HepG2 (cell line): ENCODE measurements around the gene SERTAD2. TPM values are rescaled to one million over a fixed set of nuclear protein-coding genes. Genes with fewer than 3 reads are reported as not detected.

Source experiments
- ATAC-seq: fragments of 200-7000 bp; cut with Tn5 transposase; 3 replicates; pipeline ENCODE4 v1.9.1; 2020; ENCODE audit warnings: mild to moderate bottlenecking, moderate library complexity
- BruUV-seq: library from RNA; stranded (reverse); fragments of 400-500 nt; replicated peaks from 2 replicates; lab custom pipeline; 2021; lab: Mats Ljungman, UMichigan
- CTCF ChIA-PET: fragments of 300-600 bp; formaldehyde crosslinking; extraction: SDS; loops from one replicate; lab custom pipeline; 2021; ENCODE audit warnings: low total read pairs, inconsistent platforms, low intra/inter-chr PET ratio; lab: Yijun Ruan, JAX
- POLR2A ChIA-PET: fragments of 350-600 bp; sonication (Branson Sonifier 250); formaldehyde crosslinking; loops from one replicate; lab custom pipeline; 2020; ENCODE audit warnings: antibody characterized with exemption, inconsistent platforms; lab: Yijun Ruan, JAX
- DNase-seq: peaks from one replicate; pipeline ENCODE4 v3.0.0-alpha.2; 2015; ENCODE audit warnings: low spot score
- FAIRE-seq: peaks from 3 replicates; lab custom pipeline; 2011; peaks lifted over from hg19 to GRCh38; lab: Jason Lieb, UNC
- H2AFZ ChIP-seq: one replicate; pipeline ENCODE4 v1.6.1; 2011; ENCODE audit warnings: low read length, inconsistent platforms
- H3K27ac ChIP-seq: fragments of 300-600 bp; 3 replicates; pipeline ENCODE4 v1.8.0; 2011; ENCODE audit warnings: mixed run types, mild to moderate bottlenecking, mixed read lengths, low read length, inconsistent platforms; ENCODE audit not compliant: insufficient read depth; ENCODE audit errors: extremely low read length
- H3K27me3 ChIP-seq, 2 experiments: fragments of 200-600 bp in 1 of 2; 2 replicates in 1 of 2; 3 replicates in 1 of 2; pipeline versions ENCODE4 v1.6.0 to v1.8.0; 2011; ENCODE audit warnings: low read length in 2 of 2, mild to moderate bottlenecking in 2 of 2, moderate library complexity in 2 of 2, inconsistent platforms in 1 of 2; ENCODE audit not compliant: insufficient read depth in 2 of 2, control insufficient read depth in 1 of 2
- H3K36me3 ChIP-seq, 2 experiments: fragments of 200-600 bp in 1 of 2; replicated peaks in 1 of 2; 2 replicates in 1 of 2; 3 replicates in 1 of 2; pipeline versions ENCODE4 v1.5.1 to v1.8.0; 2011; ENCODE audit warnings: low read length in 2 of 2, inconsistent platforms in 1 of 2; ENCODE audit not compliant: insufficient read depth in 2 of 2, control insufficient read depth in 1 of 2
- H3K4me1 ChIP-seq: 2 replicates; pipeline ENCODE4 v1.5.1; 2012; ENCODE audit warnings: low read length, inconsistent platforms; ENCODE audit not compliant: insufficient read depth
- H3K4me2 ChIP-seq: 2 replicates; pipeline ENCODE4 v1.6.0; 2011; ENCODE audit warnings: low read depth, low read length, inconsistent platforms
- H3K4me3 ChIP-seq, 3 experiments: fragments of 200-600 bp in 1 of 3; sonication (generic), shearing (Covaris generic) in 1 of 3; replicated peaks in 1 of 3; 2 replicates each; pipeline ENCODE4 v1.5.1; 2011 to 2016; ENCODE audit warnings: low read length in 3 of 3, inconsistent platforms in 2 of 3, low read depth in 2 of 3, mild to moderate bottlenecking in 2 of 3, control low read depth in 1 of 3, mixed read lengths in 1 of 3; ENCODE audit not compliant: insufficient read depth in 1 of 3
- H3K79me2 ChIP-seq: one replicate; pipeline ENCODE4 v1.6.1; 2011; ENCODE audit warnings: low read length, inconsistent platforms; ENCODE audit not compliant: insufficient read depth
- H3K9ac ChIP-seq: 2 replicates; pipeline ENCODE4 v1.6.0; 2011; ENCODE audit warnings: mild to moderate bottlenecking, low read depth, low read length, inconsistent platforms; ENCODE audit not compliant: insufficient read depth
- H3K9me3 ChIP-seq: 2 replicates; pipeline ENCODE4 v1.5.1; 2012; ENCODE audit warnings: mild to moderate bottlenecking, low read length
- H4K20me1 ChIP-seq: 2 replicates; pipeline ENCODE4 v1.6.0; 2011; ENCODE audit warnings: inconsistent platforms, mild to moderate bottlenecking, low read length, moderate library complexity; ENCODE audit not compliant: insufficient read depth
- ELF1 ChIP-seq: sonication (generic); formaldehyde crosslinking; IDR thresholded peaks from 2 replicates; pipeline ENCODE4 v1.4.0; 2020; ENCODE audit warnings: missing genetic modification reagents
- MAFK ChIP-seq, 2 experiments: IDR thresholded peaks in 1 of 2; conservative IDR thresholded peaks in 1 of 2; 2 replicates each; pipeline ENCODE4 v1.6.1; 2011; ENCODE audit warnings: improper control_type of control experiment in 2 of 2, low read length in 2 of 2
- MIXL1 ChIP-seq: IDR thresholded peaks from 2 replicates; pipeline ENCODE4 v1.6.1; 2016
- RARA ChIP-seq: IDR thresholded peaks from 2 replicates; pipeline ENCODE4 v1.6.1; 2016; ENCODE audit warnings: missing genetic modification reagents, missing compliant biosample characterization
- SAP130 ChIP-seq: IDR thresholded peaks from 2 replicates; pipeline ENCODE4 v1.6.1; 2016; ENCODE audit warnings: low read depth
- SMARCE1 ChIP-seq: fragments of 450-650 bp; IDR thresholded peaks from 2 replicates; pipeline ENCODE4 v1.6.1; 2017; ENCODE audit warnings: borderline replicate concordance
- ZNF414 ChIP-seq: sonication (generic); formaldehyde crosslinking; IDR thresholded peaks from 2 replicates; pipeline ENCODE4 v1.5.0; 2020; ENCODE audit warnings: missing genetic modification reagents
- ZNF790 ChIP-seq: sonication (generic); formaldehyde crosslinking; IDR thresholded peaks from 2 replicates; pipeline ENCODE4 v1.8.0; 2022; ENCODE audit warnings: missing genetic modification reagents, mild to moderate bottlenecking, borderline replicate concordance
- ZSCAN12 ChIP-seq: sonication (generic); formaldehyde crosslinking; IDR thresholded peaks from 2 replicates; pipeline ENCODE4 v1.9.0; 2021; ENCODE audit warnings: mild to moderate bottlenecking, missing genetic modification reagents
- WGBS: methylation state at CpG from one replicate; pipeline ENCODE4 v1.1.6; 2017; ENCODE audit warnings: low lambda C conversion rate; 5-methylcytosine and 5-hydroxymethylcytosine counted together
- in situ Hi-C: cut with HindIII; loops from 2 replicates; pipeline ENCODE4 v1.10.0; 2017; ENCODE audit warnings: low pct_unique_long_range_greater_than_20kb; ENCODE audit not compliant: extremely low pct_ligation_motif_present
- intact Hi-C: fragments of 100-400 bp; cut with micrococcal nuclease; formaldehyde crosslinking; loops from one replicate; pipeline ENCODE4 v1.10.0; 2022; ENCODE audit not compliant: unreplicated experiment
- polyA plus RNA-seq, 8 experiments: library from polyadenylated mRNA; depleted of rRNA in 3 of 8; stranded (reverse) in 7 of 8; unstranded in 1 of 8; fragments of >200 nt; fragmentation: Illumina TruSeq in 4 of 8; extraction: Trizol in 4 of 8; gene quantifications; 2 replicates each; pipeline versions ENCODE4 v1.2.1 to v1.2.3, GENCODE V29; 2011 to 2016; ENCODE audit warnings: low read depth in 4 of 8, missing spikeins in 1 of 8, mixed read lengths in 1 of 8; ENCODE audit not compliant: insufficient read depth in 1 of 8
- total RNA-seq, 5 experiments: library from RNA; depleted of rRNA; stranded (reverse); fragments of >200 nt; fragmentation: Illumina TruSeq; extraction: Trizol; gene quantifications; 2 replicates each; pipeline ENCODE4 v1.2.3, GENCODE V29; 2016; ENCODE audit warnings: low read depth in 1 of 5
- TF ChIP-seq, protein P1 (sequence below): sonication (generic); formaldehyde crosslinking; conservative IDR thresholded peaks from 2 replicates; pipeline ENCODE4 v1.4.0; 2020; ENCODE audit warnings: mild to moderate bottlenecking, missing genetic modification reagents, moderate library complexity
- TF ChIP-seq, protein P2 (sequence below): sonication (generic); formaldehyde crosslinking; IDR thresholded peaks from 2 replicates; pipeline ENCODE4 v1.4.0; 2020; ENCODE audit warnings: missing genetic modification reagents

The SERTAD2 gene
- total and polyA plus RNA-seq, 2 of the 13 experiments (the other 11 are each of a cell fraction or from before 2014, with no cell fraction given), result 6.7 to 22.6 TPM

- TF ChIP-seq ZNF414 (no peak), MAFK (conservative IDR thresholded peaks at IDR 0.05 in 1 of 2, IDR thresholded peaks at IDR 0.05 in 1 of 2; ENCODE audit: low read length in 2 of 2) (peak; percentile 75 to 88), MIXL1 (0 out of 2 replicates have a peak, but pooled peaks have one; percentile 1), ELF1 (CRISPR knock-in tag) (no peak)
- TF ChIP-seq, protein P1, sequence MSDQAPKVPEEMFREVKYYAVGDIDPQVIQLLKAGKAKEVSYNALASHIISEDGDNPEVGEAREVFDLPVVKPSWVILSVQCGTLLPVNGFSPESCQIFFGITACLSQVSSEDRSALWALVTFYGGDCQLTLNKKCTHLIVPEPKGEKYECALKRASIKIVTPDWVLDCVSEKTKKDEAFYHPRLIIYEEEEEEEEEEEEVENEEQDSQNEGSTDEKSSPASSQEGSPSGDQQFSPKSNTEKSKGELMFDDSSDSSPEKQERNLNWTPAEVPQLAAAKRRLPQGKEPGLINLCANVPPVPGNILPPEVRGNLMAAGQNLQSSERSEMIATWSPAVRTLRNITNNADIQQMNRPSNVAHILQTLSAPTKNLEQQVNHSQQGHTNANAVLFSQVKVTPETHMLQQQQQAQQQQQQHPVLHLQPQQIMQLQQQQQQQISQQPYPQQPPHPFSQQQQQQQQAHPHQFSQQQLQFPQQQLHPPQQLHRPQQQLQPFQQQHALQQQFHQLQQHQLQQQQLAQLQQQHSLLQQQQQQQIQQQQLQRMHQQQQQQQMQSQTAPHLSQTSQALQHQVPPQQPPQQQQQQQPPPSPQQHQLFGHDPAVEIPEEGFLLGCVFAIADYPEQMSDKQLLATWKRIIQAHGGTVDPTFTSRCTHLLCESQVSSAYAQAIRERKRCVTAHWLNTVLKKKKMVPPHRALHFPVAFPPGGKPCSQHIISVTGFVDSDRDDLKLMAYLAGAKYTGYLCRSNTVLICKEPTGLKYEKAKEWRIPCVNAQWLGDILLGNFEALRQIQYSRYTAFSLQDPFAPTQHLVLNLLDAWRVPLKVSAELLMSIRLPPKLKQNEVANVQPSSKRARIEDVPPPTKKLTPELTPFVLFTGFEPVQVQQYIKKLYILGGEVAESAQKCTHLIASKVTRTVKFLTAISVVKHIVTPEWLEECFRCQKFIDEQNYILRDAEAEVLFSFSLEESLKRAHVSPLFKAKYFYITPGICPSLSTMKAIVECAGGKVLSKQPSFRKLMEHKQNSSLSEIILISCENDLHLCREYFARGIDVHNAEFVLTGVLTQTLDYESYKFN (CRISPR knock-in tag), result 0 out of 2 replicates have a peak, but pooled peaks have one; percentile 4
Observed at GRCh38 chr2:64698668-64699444, 45.1 kb upstream of the SERTAD2 start (continued).

DNA sequence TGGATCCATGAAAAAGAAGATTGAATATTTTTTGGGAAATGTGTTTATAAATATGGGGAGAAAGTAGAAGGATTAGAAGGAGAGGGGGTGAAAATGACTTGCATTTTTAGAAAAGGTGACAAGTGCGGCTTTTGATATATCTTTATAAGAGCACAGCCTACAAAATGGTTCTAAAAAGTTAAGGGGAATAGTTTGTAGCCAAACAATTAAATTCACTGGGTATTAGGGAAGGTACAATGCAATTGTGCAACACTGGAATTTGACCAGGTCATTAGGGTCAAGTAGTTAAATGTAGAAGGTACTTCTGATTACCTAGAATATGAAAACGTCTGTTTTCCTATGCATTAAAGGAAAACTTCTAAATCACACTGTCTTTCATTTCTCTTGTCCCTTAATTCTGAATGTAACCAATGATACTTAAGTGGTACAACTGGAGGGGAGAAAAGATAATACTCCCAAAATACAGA is 44.5 kb upstream of the SERTAD2 start:
- H2AFZ ChIP-seq, result no peak overlapping the region
- FAIRE-seq (no peak), ATAC-seq (no peak), DNase-seq (no peak)
- H4K20me1 ChIP-seq, result no peaks in the 10 kb centered on the region
- H3K4me2 ChIP-seq, result 0 out of 2 replicates have a peak overlapping the region, but pooled peaks have one; percentile 0
- no peak overlapping the region for H3K9ac ChIP-seq
- CTCF ChIA-PET, result no interaction called here
- in situ Hi-C loops (no loop called here), intact Hi-C loops (loop anchor here (2.0 kb wide), 1 partner anchor 33 kb away; no protein-coding TSS in a partner anchor)
- no peaks in the 10 kb centered on the region for H3K27me3 ChIP-seq
- no peaks in the 10 kb centered on the region for H3K9me3 ChIP-seq
- no peak overlapping the region for H3K27ac ChIP-seq
- WGBS, result 50% methylated on average over 2 of the region's 2 CpGs
- H3K4me3 ChIP-seq, result no peak overlapping the region
- H3K79me2 ChIP-seq, result no peaks in the 10 kb centered on the region
- no peaks in the 10 kb centered on the region for H3K36me3 ChIP-seq
- H3K4me1 ChIP-seq, result peaks cover 20% of the 10 kb centered on the region
- BruUV-seq, result no TSS peak
- POLR2A ChIA-PET, result interaction anchor here (0.6 to 2.7 kb wide), 2 partner anchors 30 to 44 kb away, joined by 3 to 12 read pairs; partner anchors contain the start of gene SERTAD2
- TF ChIP-seq, protein P2, sequence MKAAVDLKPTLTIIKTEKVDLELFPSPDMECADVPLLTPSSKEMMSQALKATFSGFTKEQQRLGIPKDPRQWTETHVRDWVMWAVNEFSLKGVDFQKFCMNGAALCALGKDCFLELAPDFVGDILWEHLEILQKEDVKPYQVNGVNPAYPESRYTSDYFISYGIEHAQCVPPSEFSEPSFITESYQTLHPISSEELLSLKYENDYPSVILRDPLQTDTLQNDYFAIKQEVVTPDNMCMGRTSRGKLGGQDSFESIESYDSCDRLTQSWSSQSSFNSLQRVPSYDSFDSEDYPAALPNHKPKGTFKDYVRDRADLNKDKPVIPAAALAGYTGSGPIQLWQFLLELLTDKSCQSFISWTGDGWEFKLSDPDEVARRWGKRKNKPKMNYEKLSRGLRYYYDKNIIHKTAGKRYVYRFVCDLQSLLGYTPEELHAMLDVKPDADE, result no peak
- TF ChIP-seq RARA (CRISPR knock-in tag), result peak; percentile 66
- no peak for TF ChIP-seq ZNF790 (CRISPR knock-in tag)
- TF ChIP-seq SAP130, result no peak
- TF ChIP-seq, protein P1 (CRISPR knock-in tag), result 0 out of 2 replicates have a peak, but pooled peaks have one; percentile 10
- 0 out of 2 replicates have a peak, but pooled peaks have one; percentile 32 for TF ChIP-seq MIXL1
- no peak for TF ChIP-seq SMARCE1
- no peak for TF ChIP-seq ZSCAN12 (CRISPR knock-in tag)
